SU-DHL-6 (cell line): Measurements from ENCODE around the gene ERC1.

Experiments used
- EZH2phosphoT487 ChIP-seq: fragments of 200-600 bp; sonication (generic), shearing (Covaris generic); conservative IDR thresholded peaks from 2 replicates; pipeline ENCODE4 v1.6.1; 2018; ENCODE audit warnings: mild to moderate bottlenecking, antibody characterized with exemption, low read length, moderate library complexity, mixed read lengths
- TF ChIP-seq, protein P1 (sequence below): fragments of 200-600 bp; sonication (generic); IDR thresholded peaks from one replicate; pipeline ENCODE4 v1.5.1; 2017; ENCODE audit warnings: antibody characterized with exemption, mild to moderate bottlenecking, low read length, moderate library complexity; ENCODE audit not compliant: insufficient read depth, poor library complexity, severe bottlenecking

DNA sequence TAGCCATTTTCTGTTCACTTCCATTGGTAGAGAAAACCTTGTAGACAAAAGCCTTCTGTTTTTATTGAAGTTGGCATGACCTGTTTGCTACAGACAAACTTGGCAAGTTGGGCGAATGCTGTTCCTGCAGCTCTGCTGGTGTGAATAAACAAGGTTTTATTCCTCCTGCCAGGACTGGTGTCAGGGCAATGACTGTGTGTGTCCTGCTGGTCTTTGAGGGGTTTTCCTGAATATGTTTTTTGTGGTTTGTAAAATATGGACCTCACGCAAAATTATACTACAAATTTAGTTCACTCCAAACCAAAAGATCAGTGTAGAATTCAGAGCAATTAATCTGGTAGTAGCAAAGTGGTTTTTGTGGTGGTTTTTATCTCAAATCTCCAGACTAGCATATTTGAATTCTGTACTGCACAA lies 140.8 kb downstream of the ERC1 start:
- TF ChIP-seq, protein P1, sequence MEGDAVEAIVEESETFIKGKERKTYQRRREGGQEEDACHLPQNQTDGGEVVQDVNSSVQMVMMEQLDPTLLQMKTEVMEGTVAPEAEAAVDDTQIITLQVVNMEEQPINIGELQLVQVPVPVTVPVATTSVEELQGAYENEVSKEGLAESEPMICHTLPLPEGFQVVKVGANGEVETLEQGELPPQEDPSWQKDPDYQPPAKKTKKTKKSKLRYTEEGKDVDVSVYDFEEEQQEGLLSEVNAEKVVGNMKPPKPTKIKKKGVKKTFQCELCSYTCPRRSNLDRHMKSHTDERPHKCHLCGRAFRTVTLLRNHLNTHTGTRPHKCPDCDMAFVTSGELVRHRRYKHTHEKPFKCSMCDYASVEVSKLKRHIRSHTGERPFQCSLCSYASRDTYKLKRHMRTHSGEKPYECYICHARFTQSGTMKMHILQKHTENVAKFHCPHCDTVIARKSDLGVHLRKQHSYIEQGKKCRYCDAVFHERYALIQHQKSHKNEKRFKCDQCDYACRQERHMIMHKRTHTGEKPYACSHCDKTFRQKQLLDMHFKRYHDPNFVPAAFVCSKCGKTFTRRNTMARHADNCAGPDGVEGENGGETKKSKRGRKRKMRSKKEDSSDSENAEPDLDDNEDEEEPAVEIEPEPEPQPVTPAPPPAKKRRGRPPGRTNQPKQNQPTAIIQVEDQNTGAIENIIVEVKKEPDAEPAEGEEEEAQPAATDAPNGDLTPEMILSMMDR: no peak
- TF ChIP-seq EZH2phosphoT487: no peak
